Measurements from ENCODE around the gene CECR2.

- TF ChIP-seq CTCF (conservative IDR thresholded peaks at IDR 0.05; ENCODE audit: low read depth, low read length), result no peak
- no peak for TF ChIP-seq EZH2 (IDR thresholded peaks at IDR 0.05; ENCODE audit: low read length, unreplicated experiment)
Measured at GRCh38 chr22:17369439-17370025, at the start of gene CECR2.
